ENCODE results near the gene TRIM15. TPM values are rescaled to one million over a fixed set of nuclear protein-coding genes. Genes with fewer than 3 reads are reported as not detected.

The TRIM15 gene
- total RNA-seq, 1 experiment from 2014 or later, result not detected

DNA sequence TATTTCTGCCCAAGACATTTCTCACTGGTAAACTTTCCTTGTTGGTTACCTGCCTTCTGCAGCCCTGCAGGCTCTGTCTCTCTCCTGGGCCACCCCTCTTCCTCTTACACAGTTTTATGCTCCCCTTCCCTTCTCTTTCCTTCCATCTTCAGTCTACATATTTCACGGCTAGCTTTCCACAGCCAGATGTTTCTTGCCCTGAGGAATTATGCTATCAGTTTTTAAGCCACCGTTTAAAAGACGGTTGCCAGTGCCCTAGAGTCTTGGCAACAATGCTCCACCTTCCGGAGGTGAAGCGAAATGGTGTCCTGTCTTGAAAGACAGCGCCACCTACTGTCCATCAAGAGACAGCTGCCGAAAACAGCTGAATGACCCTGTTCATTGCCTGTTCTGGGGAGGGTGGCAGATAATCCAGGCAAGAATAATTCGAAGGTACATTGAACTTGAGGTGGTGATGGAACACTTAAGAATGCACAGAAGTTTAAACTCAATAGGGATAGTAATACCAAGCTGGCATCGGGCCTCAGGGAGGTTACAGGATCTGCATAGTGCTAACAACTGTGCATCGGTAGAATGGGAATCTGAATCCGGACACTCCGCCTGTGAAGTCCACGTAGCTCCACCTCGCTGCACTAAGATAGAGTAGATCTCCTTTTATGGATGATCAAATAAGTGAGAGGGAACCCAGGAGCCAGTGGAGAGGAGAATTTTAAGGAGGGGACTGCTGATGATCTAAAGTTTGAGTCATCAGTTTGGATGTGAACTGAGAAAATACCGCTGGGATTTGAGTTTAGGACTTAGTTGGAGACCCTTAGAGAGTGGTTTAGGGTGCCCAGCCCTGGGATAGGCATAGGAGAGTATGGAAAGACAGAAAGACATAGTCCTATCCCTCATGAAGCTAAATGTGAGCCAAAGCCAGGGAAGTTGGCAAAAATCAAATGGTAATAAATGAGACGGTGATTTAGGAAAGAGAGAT, 32.2 kb upstream of the TRIM15 start:
- no peaks in the 10 kb centered on the region for H3F3A ChIP-seq (ENCODE audit: low read length, unreplicated experiment)
- DNase-seq (peak; percentile 87), ATAC-seq (peak; percentile 93)
- ChIA-PET POLR2A (ENCODE audit: unreplicated experiment) (no interaction called here), CTCF (interaction anchor here (0.6 to 5.7 kb wide), 3 partner anchors 9 to 28 kb away, joined by 3 to 107 read pairs (median 7); no protein-coding TSS in a partner anchor)
- H3K36me3 ChIP-seq (ENCODE audit: low read depth, low read length), result no peaks in the 10 kb centered on the region
- H3K9me3 ChIP-seq (ENCODE audit: low read length), result no peaks in the 10 kb centered on the region
- no peak overlapping the region for H3K9ac ChIP-seq (ENCODE audit: low read length)
- no peaks in the 10 kb centered on the region for H3K79me2 ChIP-seq (ENCODE audit: low read length)
- no peaks in the 10 kb centered on the region for H3K9me2 ChIP-seq (replicated peaks; ENCODE audit: low read length)
- no peaks in the 10 kb centered on the region for H3K27me3 ChIP-seq (ENCODE audit: low read length)
- H4K20me1 ChIP-seq (ENCODE audit: low read length), result no peaks in the 10 kb centered on the region
- no TSS peak for BruUV-seq (replicated peaks)
- H3K4me1 ChIP-seq (ENCODE audit: insufficient read depth, low read length), result peaks cover 23% of the 10 kb centered on the region
- intact Hi-C loops (cut with micrococcal nuclease), result loop anchor here (1.0 to 5.0 kb wide), 2 partner anchors 28 to 41 kb away; no protein-coding TSS in a partner anchor
- no peak overlapping the region for H3K27ac ChIP-seq (ENCODE audit: low read length)
- peak overlapping the region; percentile 86 for H2AFZ ChIP-seq (ENCODE audit: low read length)
- no peak for TF ChIP-seq EZH2phosphoT487 (IDR thresholded peaks at IDR 0.05; ENCODE audit: borderline replicate concordance, low read length)
- TF ChIP-seq, protein P1, sequence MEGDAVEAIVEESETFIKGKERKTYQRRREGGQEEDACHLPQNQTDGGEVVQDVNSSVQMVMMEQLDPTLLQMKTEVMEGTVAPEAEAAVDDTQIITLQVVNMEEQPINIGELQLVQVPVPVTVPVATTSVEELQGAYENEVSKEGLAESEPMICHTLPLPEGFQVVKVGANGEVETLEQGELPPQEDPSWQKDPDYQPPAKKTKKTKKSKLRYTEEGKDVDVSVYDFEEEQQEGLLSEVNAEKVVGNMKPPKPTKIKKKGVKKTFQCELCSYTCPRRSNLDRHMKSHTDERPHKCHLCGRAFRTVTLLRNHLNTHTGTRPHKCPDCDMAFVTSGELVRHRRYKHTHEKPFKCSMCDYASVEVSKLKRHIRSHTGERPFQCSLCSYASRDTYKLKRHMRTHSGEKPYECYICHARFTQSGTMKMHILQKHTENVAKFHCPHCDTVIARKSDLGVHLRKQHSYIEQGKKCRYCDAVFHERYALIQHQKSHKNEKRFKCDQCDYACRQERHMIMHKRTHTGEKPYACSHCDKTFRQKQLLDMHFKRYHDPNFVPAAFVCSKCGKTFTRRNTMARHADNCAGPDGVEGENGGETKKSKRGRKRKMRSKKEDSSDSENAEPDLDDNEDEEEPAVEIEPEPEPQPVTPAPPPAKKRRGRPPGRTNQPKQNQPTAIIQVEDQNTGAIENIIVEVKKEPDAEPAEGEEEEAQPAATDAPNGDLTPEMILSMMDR (conservative IDR thresholded peaks at IDR 0.05; ENCODE audit: low read depth, low read length), result peak; percentile 100
- peak overlapping the region; percentile 55 for H3K4me3 ChIP-seq (ENCODE audit: low read length)
- H3K4me2 ChIP-seq (ENCODE audit: low read length), result peak overlapping the region; percentile 85

DNA sequence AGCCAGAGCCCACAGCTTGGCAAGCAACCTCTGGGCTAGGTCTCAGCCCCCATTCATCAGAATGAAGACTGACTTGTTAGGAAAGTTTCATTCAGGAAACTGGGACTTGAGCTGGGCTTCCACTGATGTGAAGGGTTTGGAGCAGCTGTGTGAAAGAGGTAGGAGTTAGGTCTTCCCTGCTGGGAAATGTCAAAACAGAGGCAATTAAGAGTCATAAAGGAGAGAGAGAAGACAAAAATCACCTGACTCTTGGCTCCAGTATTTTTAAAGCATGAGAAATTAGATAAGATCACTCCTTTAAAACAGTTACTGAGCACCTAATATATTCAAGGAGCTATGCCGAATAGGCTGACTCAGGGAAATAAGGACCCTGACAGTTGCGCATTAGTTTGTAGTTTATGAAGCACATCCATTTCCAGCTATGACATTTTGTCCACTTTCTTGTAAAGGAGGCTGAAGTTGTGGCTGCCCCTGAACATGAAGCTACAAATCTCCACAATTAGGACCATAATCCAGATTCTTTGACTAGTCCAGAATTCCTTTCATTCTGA, 31.3 kb upstream of the TRIM15 start:
- ATAC-seq (no peak), DNase-seq (no peak)
- Histone ChIP-seq H3K9me2 (replicated peaks; ENCODE audit: low read length) (no peaks in the 10 kb centered on the region), H3K4me3 (ENCODE audit: low read length) (no peak overlapping the region), H3K4me1 (ENCODE audit: insufficient read depth, low read length) (peaks cover 23% of the 10 kb centered on the region), H3K9ac (ENCODE audit: low read length) (no peak overlapping the region), H3K9me3 (ENCODE audit: low read length) (no peaks in the 10 kb centered on the region), H3K79me2 (ENCODE audit: low read length) (no peaks in the 10 kb centered on the region), H3K4me2 (ENCODE audit: low read length) (no peak overlapping the region), H3F3A (ENCODE audit: low read length, unreplicated experiment) (no peaks in the 10 kb centered on the region), H4K20me1 (ENCODE audit: low read length) (no peaks in the 10 kb centered on the region), H3K27ac (ENCODE audit: low read length) (no peak overlapping the region), H3K27me3 (ENCODE audit: low read length) (no peaks in the 10 kb centered on the region), H3K36me3 (ENCODE audit: low read depth, low read length) (no peaks in the 10 kb centered on the region), H2AFZ (ENCODE audit: low read length) (no peak overlapping the region)
- no TSS peak for BruUV-seq (replicated peaks)
- ChIA-PET CTCF (interaction anchor here (0.6 to 5.7 kb wide), 2 partner anchors 12 to 28 kb away, joined by 3 to 107 read pairs; no protein-coding TSS in a partner anchor), POLR2A (ENCODE audit: unreplicated experiment) (interaction anchor here (0.7 kb wide), 1 partner anchor 155 kb away, joined by 3 read pairs; no protein-coding TSS in a partner anchor)
- intact Hi-C loops (cut with micrococcal nuclease), result loop anchor here (1.0 to 5.0 kb wide), 2 partner anchors 29 to 40 kb away; no protein-coding TSS in a partner anchor
- TF ChIP-seq EZH2phosphoT487 (IDR thresholded peaks at IDR 0.05; ENCODE audit: borderline replicate concordance, low read length) (no peak), EZH2 (IDR thresholded peaks at IDR 0.05; ENCODE audit: low read length, unreplicated experiment) (no peak)
- TF ChIP-seq, protein P1 (conservative IDR thresholded peaks at IDR 0.05; ENCODE audit: low read depth, low read length), result no peak

Data from PC-3 (cell line).